Neural cell (in vitro differentiated cells): ENCODE measurements around the gene RABGAP1L. TPM values are rescaled to one million over a fixed set of nuclear protein-coding genes. Genes with fewer than 3 reads are reported as not detected.
"Not testable (repeated sequence)": the region's sequence is repeated elsewhere in the genome, so short reads cannot be mapped to it uniquely, and the experiment has no call there.

ENCODE experiments used
- H2AFZ ChIP-seq: fragments of 200-600, 300-800 bp; sonication (generic), shearing (Covaris generic); 2 replicates; pipeline ENCODE4 v1.6.0; 2014; ENCODE audit warnings: low read depth, mild to moderate bottlenecking, antibody characterized with exemption, low read length, moderate library complexity
- H3F3A ChIP-seq: fragments of 200-600 bp; shearing (Covaris generic); 2 replicates; pipeline ENCODE4 v1.6.1; 2016; ENCODE audit warnings: mild to moderate bottlenecking, moderate library complexity, mixed read lengths, antibody characterized with exemption, low read length; ENCODE audit not compliant: insufficient read depth, poor library complexity, severe bottlenecking
- H3K27ac ChIP-seq: fragments of 200-600, 300-800 bp; sonication (generic), shearing (Covaris generic); 2 replicates; pipeline ENCODE4 v1.5.1; 2014; ENCODE audit warnings: mild to moderate bottlenecking, low read length, moderate library complexity
- H3K27me3 ChIP-seq: fragments of 300-800, 200-600 bp; sonication (generic), shearing (Covaris generic); 2 replicates; pipeline ENCODE4 v1.6.0; 2014; ENCODE audit warnings: mild to moderate bottlenecking, low read depth, low read length, moderate library complexity; ENCODE audit not compliant: insufficient read depth
- H3K36me3 ChIP-seq: fragments of 300-800, 200-600 bp; sonication (generic), shearing (Covaris generic); 2 replicates; pipeline ENCODE4 v1.5.1; 2014; ENCODE audit warnings: mild to moderate bottlenecking, antibody characterized with exemption, low read length, moderate library complexity; ENCODE audit not compliant: insufficient read depth
- H3K4me2 ChIP-seq: fragments of 300-800, 200-600 bp; sonication (generic), shearing (Covaris generic); 2 replicates; pipeline ENCODE4 v1.6.0; 2014; ENCODE audit warnings: mild to moderate bottlenecking, low read length
- H3K4me3 ChIP-seq: fragments of 300-800, 200-600 bp; sonication (generic), shearing (Covaris generic); 2 replicates; pipeline ENCODE4 v1.5.1; 2014; ENCODE audit warnings: mild to moderate bottlenecking, low read length, moderate library complexity
- H3K79me2 ChIP-seq: fragments of 200-600 bp; shearing (Covaris generic); replicated peaks from 2 replicates; pipeline ENCODE4 v1.6.0; 2014; ENCODE audit warnings: mild to moderate bottlenecking, low read length, moderate library complexity; ENCODE audit not compliant: insufficient read depth
- H3K9ac ChIP-seq: fragments of 300-800, 200-600 bp; sonication (generic), shearing (Covaris generic); 2 replicates; pipeline ENCODE4 v1.6.1; 2016; ENCODE audit warnings: mild to moderate bottlenecking, low read length, mixed read lengths
- H3K9me2 ChIP-seq: fragments of 200-600 bp; shearing (Covaris generic); 2 replicates; pipeline ENCODE4 v1.6.1; 2016; ENCODE audit warnings: mild to moderate bottlenecking, low read length, mixed read lengths; ENCODE audit not compliant: insufficient read depth
- H3K9me3 ChIP-seq: fragments of 200-600, 300-800 bp; sonication (generic), shearing (Covaris generic); 2 replicates; pipeline ENCODE4 v1.6.1; 2016; ENCODE audit warnings: mild to moderate bottlenecking, mixed run types, low read length, moderate library complexity, mixed read lengths
- H4K20me1 ChIP-seq: fragments of 200-600 bp; shearing (Covaris generic); 2 replicates; pipeline ENCODE4 v1.6.1; 2016; ENCODE audit warnings: mild to moderate bottlenecking, mixed run types; ENCODE audit not compliant: insufficient read depth
- EP300 ChIP-seq: fragments of 450-650 bp; conservative IDR thresholded peaks from 2 replicates; pipeline ENCODE4 v1.6.1; 2014; ENCODE audit warnings: antibody characterized with exemption, mild to moderate bottlenecking, moderate library complexity; ENCODE audit not compliant: poor library complexity, severe bottlenecking
- EZH2 ChIP-seq: fragments of 200-600, 300-800 bp; shearing (Covaris generic), sonication (generic); IDR thresholded peaks from 2 replicates; pipeline ENCODE4 v1.6.1; 2014; ENCODE audit warnings: antibody characterized with exemption, low read length, borderline replicate concordance, mild to moderate bottlenecking; ENCODE audit not compliant: insufficient read depth, poor library complexity, severe bottlenecking
- MXI1 ChIP-seq: fragments of 450-650 bp; conservative IDR thresholded peaks from 2 replicates; pipeline ENCODE4 v1.6.1; 2014; ENCODE audit warnings: antibody characterized with exemption, mild to moderate bottlenecking; ENCODE audit not compliant: poor library complexity, severe bottlenecking
- POLR2AphosphoS5 ChIP-seq: IDR thresholded peaks from 2 replicates; pipeline ENCODE4 v1.6.1; 2012
- RAD21 ChIP-seq: fragments of 450-650 bp; conservative IDR thresholded peaks from 2 replicates; pipeline ENCODE4 v1.6.1; 2014; ENCODE audit warnings: antibody characterized with exemption, mild to moderate bottlenecking, moderate library complexity
- SMC3 ChIP-seq: fragments of 450-650 bp; conservative IDR thresholded peaks from 2 replicates; pipeline ENCODE4 v1.6.1; 2014; ENCODE audit warnings: antibody characterized with exemption, mild to moderate bottlenecking, moderate library complexity; ENCODE audit not compliant: poor library complexity
- TAF1 ChIP-seq: IDR thresholded peaks from 2 replicates; pipeline ENCODE4 v1.6.1; 2012; ENCODE audit warnings: low read depth
- polyA plus RNA-seq: library from polyadenylated mRNA; depleted of rRNA; stranded (reverse); fragments of >200 nt; gene quantifications from 2 replicates; pipeline ENCODE4 v1.2.3, GENCODE V29; 2014
- TF ChIP-seq, protein P1 (sequence below): fragments of 450-650 bp; IDR thresholded peaks from 2 replicates; pipeline ENCODE4 v1.5.1; 2014; ENCODE audit warnings: antibody characterized with exemption, mild to moderate bottlenecking, moderate library complexity; ENCODE audit not compliant: poor library complexity, severe bottlenecking
- TF ChIP-seq, protein P2 (sequence below): IDR thresholded peaks from 2 replicates; pipeline ENCODE4 v1.6.1; 2012; ENCODE audit warnings: borderline replicate concordance

RABGAP1L gene
- polyA plus RNA-seq, 1 donor from 2014 or later: 32.2 TPM

DNA sequence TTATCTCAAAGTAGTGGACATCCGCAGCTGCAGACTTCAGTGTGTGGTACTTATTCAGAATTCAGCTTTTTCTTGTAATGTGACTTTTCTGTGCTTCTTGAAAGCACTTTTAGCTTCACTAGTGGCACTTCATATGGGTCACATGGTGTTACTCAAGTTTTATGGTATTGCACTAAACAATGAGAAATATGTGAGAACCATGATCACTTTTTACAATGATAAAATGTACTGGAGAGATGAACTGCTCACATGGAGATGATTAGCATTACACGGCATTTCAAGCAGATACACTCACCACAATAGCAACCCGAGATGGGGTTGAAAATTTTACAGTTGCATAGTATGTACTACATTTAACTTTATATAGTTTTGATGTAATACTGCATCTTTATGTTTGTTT is 248.3 kb downstream of the RABGAP1L start:
- TF ChIP-seq RAD21 (no peak), MXI1 (no peak), EZH2 (no peak), EP300 (no peak), POLR2AphosphoS5 (no peak), TAF1 (no peak), SMC3 (no peak)
- TF ChIP-seq, protein P1, sequence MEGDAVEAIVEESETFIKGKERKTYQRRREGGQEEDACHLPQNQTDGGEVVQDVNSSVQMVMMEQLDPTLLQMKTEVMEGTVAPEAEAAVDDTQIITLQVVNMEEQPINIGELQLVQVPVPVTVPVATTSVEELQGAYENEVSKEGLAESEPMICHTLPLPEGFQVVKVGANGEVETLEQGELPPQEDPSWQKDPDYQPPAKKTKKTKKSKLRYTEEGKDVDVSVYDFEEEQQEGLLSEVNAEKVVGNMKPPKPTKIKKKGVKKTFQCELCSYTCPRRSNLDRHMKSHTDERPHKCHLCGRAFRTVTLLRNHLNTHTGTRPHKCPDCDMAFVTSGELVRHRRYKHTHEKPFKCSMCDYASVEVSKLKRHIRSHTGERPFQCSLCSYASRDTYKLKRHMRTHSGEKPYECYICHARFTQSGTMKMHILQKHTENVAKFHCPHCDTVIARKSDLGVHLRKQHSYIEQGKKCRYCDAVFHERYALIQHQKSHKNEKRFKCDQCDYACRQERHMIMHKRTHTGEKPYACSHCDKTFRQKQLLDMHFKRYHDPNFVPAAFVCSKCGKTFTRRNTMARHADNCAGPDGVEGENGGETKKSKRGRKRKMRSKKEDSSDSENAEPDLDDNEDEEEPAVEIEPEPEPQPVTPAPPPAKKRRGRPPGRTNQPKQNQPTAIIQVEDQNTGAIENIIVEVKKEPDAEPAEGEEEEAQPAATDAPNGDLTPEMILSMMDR: no peak
- TF ChIP-seq, protein P2, sequence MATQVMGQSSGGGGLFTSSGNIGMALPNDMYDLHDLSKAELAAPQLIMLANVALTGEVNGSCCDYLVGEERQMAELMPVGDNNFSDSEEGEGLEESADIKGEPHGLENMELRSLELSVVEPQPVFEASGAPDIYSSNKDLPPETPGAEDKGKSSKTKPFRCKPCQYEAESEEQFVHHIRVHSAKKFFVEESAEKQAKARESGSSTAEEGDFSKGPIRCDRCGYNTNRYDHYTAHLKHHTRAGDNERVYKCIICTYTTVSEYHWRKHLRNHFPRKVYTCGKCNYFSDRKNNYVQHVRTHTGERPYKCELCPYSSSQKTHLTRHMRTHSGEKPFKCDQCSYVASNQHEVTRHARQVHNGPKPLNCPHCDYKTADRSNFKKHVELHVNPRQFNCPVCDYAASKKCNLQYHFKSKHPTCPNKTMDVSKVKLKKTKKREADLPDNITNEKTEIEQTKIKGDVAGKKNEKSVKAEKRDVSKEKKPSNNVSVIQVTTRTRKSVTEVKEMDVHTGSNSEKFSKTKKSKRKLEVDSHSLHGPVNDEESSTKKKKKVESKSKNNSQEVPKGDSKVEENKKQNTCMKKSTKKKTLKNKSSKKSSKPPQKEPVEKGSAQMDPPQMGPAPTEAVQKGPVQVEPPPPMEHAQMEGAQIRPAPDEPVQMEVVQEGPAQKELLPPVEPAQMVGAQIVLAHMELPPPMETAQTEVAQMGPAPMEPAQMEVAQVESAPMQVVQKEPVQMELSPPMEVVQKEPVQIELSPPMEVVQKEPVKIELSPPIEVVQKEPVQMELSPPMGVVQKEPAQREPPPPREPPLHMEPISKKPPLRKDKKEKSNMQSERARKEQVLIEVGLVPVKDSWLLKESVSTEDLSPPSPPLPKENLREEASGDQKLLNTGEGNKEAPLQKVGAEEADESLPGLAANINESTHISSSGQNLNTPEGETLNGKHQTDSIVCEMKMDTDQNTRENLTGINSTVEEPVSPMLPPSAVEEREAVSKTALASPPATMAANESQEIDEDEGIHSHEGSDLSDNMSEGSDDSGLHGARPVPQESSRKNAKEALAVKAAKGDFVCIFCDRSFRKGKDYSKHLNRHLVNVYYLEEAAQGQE: no peak
- no peaks in the 10 kb centered on the region for H3K9me2 ChIP-seq
- H3K79me2 ChIP-seq: no peaks in the 10 kb centered on the region
- no peaks in the 10 kb centered on the region for H4K20me1 ChIP-seq
- H3K9ac ChIP-seq: no peak overlapping the region
- H3K27ac ChIP-seq: no peak overlapping the region
- H3K4me2 ChIP-seq: no peak overlapping the region
- H3K36me3 ChIP-seq: no peaks in the 10 kb centered on the region
- no peaks in the 10 kb centered on the region for H3K9me3 ChIP-seq
- no peaks in the 10 kb centered on the region for H3F3A ChIP-seq
- no peaks in the 10 kb centered on the region for H3K27me3 ChIP-seq
- no peak overlapping the region for H2AFZ ChIP-seq
- no peak overlapping the region for H3K4me3 ChIP-seq

DNA sequence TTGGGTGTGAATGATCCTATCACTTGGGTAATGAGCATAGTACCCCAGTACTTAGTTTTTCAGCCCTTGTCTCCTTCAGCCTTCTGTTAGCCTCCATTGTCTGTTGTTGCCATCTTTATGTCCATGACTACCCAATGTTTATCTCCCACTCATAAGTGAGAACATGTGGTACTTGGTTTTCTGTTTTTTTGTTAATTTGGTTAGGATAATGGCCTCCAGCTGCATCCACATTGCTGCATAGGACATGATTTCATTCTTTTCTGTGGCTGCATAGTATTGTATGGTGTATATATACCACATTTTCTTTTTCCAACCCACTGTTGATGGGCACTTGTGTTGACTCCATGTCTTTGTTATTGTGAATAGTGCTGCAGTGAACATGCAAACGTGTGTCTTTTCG is 248.8 kb downstream of the RABGAP1L start:
- Histone ChIP-seq H4K20me1 (no peaks in the 10 kb centered on the region), H3K36me3 (no peaks in the 10 kb centered on the region), H3K4me3 (no peak overlapping the region), H3K27ac (no peak overlapping the region), H3K9me2 (no peaks in the 10 kb centered on the region), H3K9me3 (no peaks in the 10 kb centered on the region), H3K4me2 (no peak overlapping the region), H3F3A (no peaks in the 10 kb centered on the region), H2AFZ (no peak overlapping the region), H3K79me2 (no peaks in the 10 kb centered on the region), H3K9ac (no peak overlapping the region), H3K27me3 (no peaks in the 10 kb centered on the region)
- TF ChIP-seq RAD21 (no peak), SMC3 (no peak), TAF1 (no peak), MXI1 (no peak), EP300 (no peak), EZH2 (no peak)
- TF ChIP-seq, protein P2: no peak
- TF ChIP-seq, protein P1: no peak

DNA sequence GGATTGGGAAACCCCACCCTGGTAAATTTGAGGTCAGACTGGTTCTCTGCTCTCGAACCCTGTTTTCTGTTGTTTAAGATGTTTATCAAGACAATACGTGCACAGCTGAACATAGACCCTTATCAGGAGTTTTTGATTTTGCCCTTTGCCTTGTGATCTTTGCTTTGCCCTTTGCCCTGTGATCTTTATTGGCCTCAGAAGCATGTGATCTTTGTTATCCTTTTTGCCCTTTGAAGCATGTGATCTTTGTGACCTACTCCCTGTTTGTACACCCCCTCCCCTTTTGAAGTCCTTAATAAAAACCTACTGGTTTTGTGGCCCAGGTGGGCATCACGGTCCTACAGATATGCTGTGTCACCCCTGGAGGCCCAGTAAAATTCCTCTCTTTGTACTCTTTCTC is 250.5 kb downstream of the RABGAP1L start:
- not testable (repeated sequence) for H3K9ac ChIP-seq, H3K9me2 ChIP-seq

More for the DNA sequence above, 250.5 kb downstream of the RABGAP1L start:
- H4K20me1 ChIP-seq, H3K27ac ChIP-seq, H3K36me3 ChIP-seq, H3K79me2 ChIP-seq, H3F3A ChIP-seq, H3K9me3 ChIP-seq, H2AFZ ChIP-seq, H3K4me2 ChIP-seq, H3K4me3 ChIP-seq, H3K27me3 ChIP-seq: not testable (repeated sequence)
